ENCODE results near the gene ALPG. TPM values are rescaled to one million over a fixed set of nuclear protein-coding genes. Genes with fewer than 3 reads are reported as not detected.
"Not testable (repeated sequence)": the region's sequence is repeated elsewhere in the genome, so short reads cannot be mapped to it uniquely, and the experiment has no call there.

Gene ALPG
- total and polyA plus RNA-seq, 2 of the 13 experiments (the other 11 are each of a cell fraction or from before 2014, with no cell fraction given) = not detected

DNA sequence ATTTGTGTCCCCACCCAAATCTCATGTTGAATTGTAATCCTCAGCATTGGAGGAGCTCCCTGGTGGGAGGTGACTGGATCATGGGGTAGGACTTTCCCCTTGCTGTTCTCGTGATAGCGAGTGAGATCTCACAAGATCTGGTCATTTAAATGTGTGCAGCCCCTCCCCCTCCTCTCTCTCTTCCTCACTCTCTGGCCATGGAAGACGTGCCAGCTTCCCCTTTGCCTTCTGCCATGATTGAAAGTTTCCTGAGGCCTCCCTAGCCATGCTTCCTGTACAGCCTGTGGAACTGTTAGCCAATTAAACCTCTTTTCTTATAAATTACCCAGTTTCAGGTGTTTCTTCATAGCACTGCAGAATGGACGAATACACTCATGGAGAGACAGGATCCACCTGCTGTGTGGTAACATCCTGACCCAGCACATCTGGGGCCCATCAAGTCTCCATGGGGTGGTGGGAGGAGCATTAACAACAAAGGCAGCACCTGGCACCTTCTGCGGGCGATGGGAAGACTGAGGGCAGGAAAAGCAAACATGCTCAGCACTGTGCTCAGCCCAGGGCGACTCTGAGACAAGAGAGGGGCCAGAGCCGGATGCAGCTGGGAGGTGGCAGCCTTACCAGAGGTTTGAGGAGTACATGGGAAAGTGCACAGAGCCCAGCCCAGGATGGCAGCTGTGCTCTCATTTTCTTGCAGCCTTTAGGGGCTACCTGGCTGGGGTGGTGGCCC is 44.3 kb upstream of the ALPG start (continued):
- TF ChIP-seq HNF4G (IDR thresholded peaks at IDR 0.05; ENCODE audit: borderline replicate concordance, low read depth, low read length) = no peak
- no peak for TF ChIP-seq HNF4G (CRISPR knock-in tag; IDR thresholded peaks at IDR 0.05; ENCODE audit: borderline replicate concordance, low read depth)
- TF ChIP-seq PAX8 (CRISPR knock-in tag; IDR thresholded peaks at IDR 0.05; ENCODE audit: borderline replicate concordance) = no peak
- TF ChIP-seq, protein P1, sequence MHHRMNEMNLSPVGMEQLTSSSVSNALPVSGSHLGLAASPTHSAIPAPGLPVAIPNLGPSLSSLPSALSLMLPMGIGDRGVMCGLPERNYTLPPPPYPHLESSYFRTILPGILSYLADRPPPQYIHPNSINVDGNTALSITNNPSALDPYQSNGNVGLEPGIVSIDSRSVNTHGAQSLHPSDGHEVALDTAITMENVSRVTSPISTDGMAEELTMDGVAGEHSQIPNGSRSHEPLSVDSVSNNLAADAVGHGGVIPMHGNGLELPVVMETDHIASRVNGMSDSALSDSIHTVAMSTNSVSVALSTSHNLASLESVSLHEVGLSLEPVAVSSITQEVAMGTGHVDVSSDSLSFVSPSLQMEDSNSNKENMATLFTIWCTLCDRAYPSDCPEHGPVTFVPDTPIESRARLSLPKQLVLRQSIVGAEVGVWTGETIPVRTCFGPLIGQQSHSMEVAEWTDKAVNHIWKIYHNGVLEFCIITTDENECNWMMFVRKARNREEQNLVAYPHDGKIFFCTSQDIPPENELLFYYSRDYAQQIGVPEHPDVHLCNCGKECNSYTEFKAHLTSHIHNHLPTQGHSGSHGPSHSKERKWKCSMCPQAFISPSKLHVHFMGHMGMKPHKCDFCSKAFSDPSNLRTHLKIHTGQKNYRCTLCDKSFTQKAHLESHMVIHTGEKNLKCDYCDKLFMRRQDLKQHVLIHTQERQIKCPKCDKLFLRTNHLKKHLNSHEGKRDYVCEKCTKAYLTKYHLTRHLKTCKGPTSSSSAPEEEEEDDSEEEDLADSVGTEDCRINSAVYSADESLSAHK (CRISPR knock-in tag; IDR thresholded peaks at IDR 0.05; ENCODE audit: borderline replicate concordance) = no peak
- no peak for TF ChIP-seq ZNF790 (CRISPR knock-in tag; IDR thresholded peaks at IDR 0.05; ENCODE audit: borderline replicate concordance)

DNA sequence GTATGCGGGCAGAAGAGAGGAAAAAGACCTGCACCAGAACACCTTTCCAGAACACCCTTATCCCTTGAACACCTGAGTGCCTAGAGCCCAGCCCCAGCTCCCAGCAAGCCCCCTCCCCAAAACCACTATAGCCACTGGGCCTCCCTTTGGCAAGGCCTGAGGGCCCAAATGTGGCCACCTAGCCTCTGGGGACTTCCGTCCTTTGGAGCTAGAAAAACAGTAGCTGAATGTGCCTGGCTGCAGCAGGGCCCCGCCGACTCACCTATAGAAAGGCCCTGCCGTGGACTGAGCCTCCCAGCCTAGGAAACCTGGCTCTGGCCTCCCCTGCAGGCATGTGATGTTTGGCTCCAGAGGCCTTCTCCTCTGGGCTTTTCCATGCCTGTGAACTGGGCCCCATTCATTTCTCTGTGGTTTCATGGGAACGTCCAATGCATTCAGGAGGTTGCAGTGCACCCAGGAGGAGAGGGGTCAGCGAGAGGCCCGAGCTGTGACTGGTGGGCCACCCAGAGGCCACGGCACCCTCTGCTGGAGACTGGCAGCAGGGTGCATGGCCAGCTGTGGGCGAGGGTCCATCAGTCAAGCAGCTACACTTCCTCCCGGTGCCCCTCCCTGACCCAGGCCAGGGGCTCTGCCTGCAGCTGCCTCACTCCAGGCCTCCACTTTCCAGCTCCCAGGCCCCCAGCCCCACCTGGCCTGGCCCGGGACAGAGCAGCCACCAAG is 43.4 kb upstream of the ALPG start:
- in situ Hi-C loops (cut with HindIII; ENCODE audit: extremely low pct_ligation_motif_present, low pct_unique_long_range_greater_than_20kb); DNase-seq (ENCODE audit: low spot score); H4K20me1 ChIP-seq (ENCODE audit: insufficient read depth, low read length); H3K79me2 ChIP-seq (ENCODE audit: insufficient read depth, low read length); H3K27ac ChIP-seq (ENCODE audit: extremely low read length, insufficient read depth, low read length); CTCF ChIA-PET (ENCODE audit: low intra/inter-chr PET ratio, low total read pairs); intact Hi-C loops (cut with micrococcal nuclease; ENCODE audit: unreplicated experiment); H3K27me3 ChIP-seq (ENCODE audit: control insufficient read depth in 1 of 2, insufficient read depth in 2 of 2, low read length in 2 of 2); FAIRE-seq; H3K9me3 ChIP-seq (ENCODE audit: low read length); H2AFZ ChIP-seq (ENCODE audit: low read length); POLR2A ChIA-PET; H3K36me3 ChIP-seq (replicated peaks in 1 of 2; ENCODE audit: control insufficient read depth in 1 of 2, insufficient read depth in 2 of 2, low read length in 2 of 2); BruUV-seq (replicated peaks); H3K9ac ChIP-seq (ENCODE audit: insufficient read depth, low read depth, low read length): not testable (repeated sequence)
- ATAC-seq = peak; percentile 56
- peaks cover 46% of the 10 kb centered on the region for H3K4me1 ChIP-seq (ENCODE audit: insufficient read depth, low read length)
- peak overlapping the region; percentile 26 to 57 (median 50); a peak in 4 of 6 replicates for H3K4me3 ChIP-seq (replicated peaks in 1 of 3; ENCODE audit: insufficient read depth in 1 of 3, low read depth in 2 of 3, low read length in 3 of 3)
- peak overlapping the region; percentile 76 for H3K4me2 ChIP-seq (ENCODE audit: low read depth, low read length)
- WGBS (ENCODE audit: low lambda C conversion rate) = 60% methylated on average over 3 of the region's 12 CpGs
- TF ChIP-seq, protein P2, sequence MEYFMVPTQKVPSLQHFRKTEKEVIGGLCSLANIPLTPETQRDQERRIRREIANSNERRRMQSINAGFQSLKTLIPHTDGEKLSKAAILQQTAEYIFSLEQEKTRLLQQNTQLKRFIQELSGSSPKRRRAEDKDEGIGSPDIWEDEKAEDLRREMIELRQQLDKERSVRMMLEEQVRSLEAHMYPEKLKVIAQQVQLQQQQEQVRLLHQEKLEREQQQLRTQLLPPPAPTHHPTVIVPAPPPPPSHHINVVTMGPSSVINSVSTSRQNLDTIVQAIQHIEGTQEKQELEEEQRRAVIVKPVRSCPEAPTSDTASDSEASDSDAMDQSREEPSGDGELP (IDR thresholded peaks at IDR 0.05; ENCODE audit: borderline replicate concordance, low read depth) = peak; percentile 41; the same call in 1 of the 2 replicates
- peak; percentile 36; the same call in 1 of the 2 replicates for TF ChIP-seq RXRA (CRISPR knock-in tag; IDR thresholded peaks at IDR 0.05)
- TF ChIP-seq STAG1 (CRISPR knock-in tag; IDR thresholded peaks at IDR 0.05) = 0 out of 2 replicates have a peak, but pooled peaks have one; percentile 25
- TF ChIP-seq, protein P3, sequence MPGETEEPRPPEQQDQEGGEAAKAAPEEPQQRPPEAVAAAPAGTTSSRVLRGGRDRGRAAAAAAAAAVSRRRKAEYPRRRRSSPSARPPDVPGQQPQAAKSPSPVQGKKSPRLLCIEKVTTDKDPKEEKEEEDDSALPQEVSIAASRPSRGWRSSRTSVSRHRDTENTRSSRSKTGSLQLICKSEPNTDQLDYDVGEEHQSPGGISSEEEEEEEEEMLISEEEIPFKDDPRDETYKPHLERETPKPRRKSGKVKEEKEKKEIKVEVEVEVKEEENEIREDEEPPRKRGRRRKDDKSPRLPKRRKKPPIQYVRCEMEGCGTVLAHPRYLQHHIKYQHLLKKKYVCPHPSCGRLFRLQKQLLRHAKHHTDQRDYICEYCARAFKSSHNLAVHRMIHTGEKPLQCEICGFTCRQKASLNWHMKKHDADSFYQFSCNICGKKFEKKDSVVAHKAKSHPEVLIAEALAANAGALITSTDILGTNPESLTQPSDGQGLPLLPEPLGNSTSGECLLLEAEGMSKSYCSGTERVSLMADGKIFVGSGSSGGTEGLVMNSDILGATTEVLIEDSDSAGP (CRISPR knock-in tag; IDR thresholded peaks at IDR 0.05; ENCODE audit: borderline replicate concordance) = peak; percentile 25; the same call in 1 of the 2 replicates
- TF ChIP-seq, protein P4, sequence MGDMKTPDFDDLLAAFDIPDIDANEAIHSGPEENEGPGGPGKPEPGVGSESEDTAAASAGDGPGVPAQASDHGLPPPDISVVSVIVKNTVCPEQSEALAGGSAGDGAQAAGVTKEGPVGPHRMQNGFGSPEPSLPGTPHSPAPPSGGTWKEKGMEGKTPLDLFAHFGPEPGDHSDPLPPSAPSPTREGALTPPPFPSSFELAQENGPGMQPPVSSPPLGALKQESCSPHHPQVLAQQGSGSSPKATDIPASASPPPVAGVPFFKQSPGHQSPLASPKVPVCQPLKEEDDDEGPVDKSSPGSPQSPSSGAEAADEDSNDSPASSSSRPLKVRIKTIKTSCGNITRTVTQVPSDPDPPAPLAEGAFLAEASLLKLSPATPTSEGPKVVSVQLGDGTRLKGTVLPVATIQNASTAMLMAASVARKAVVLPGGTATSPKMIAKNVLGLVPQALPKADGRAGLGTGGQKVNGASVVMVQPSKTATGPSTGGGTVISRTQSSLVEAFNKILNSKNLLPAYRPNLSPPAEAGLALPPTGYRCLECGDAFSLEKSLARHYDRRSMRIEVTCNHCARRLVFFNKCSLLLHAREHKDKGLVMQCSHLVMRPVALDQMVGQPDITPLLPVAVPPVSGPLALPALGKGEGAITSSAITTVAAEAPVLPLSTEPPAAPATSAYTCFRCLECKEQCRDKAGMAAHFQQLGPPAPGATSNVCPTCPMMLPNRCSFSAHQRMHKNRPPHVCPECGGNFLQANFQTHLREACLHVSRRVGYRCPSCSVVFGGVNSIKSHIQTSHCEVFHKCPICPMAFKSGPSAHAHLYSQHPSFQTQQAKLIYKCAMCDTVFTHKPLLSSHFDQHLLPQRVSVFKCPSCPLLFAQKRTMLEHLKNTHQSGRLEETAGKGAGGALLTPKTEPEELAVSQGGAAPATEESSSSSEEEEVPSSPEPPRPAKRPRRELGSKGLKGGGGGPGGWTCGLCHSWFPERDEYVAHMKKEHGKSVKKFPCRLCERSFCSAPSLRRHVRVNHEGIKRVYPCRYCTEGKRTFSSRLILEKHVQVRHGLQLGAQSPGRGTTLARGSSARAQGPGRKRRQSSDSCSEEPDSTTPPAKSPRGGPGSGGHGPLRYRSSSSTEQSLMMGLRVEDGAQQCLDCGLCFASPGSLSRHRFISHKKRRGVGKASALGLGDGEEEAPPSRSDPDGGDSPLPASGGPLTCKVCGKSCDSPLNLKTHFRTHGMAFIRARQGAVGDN (CRISPR knock-in tag; IDR thresholded peaks at IDR 0.05) = peak; percentile 58
- TF ChIP-seq HNRNPL (IDR thresholded peaks at IDR 0.05; ENCODE audit: low read depth, low read length) = 0 out of 2 replicates have a peak, but pooled peaks have one; percentile 53

All from HepG2 (cell line).